H1 (cell line): ENCODE data around the gene OR52E2. TPM values are rescaled to one million over a fixed set of nuclear protein-coding genes. Genes with fewer than 3 reads are reported as not detected.

ENCODE experiments used
- CTCF ChIA-PET: fragments of 300-600 bp; sonication (Branson Sonifier 250); formaldehyde crosslinking; loops from one replicate; lab custom pipeline; 2021; ENCODE audit not compliant: partially characterized antibody; lab: Charles Lee
- POLR2A ChIA-PET: fragments of 300-600 bp; sonication (Branson Sonifier 250); formaldehyde crosslinking; loops from one replicate; lab custom pipeline; 2021; ENCODE audit warnings: inconsistent platforms; ENCODE audit not compliant: partially characterized antibody; lab: Charles Lee
- DNase-seq, 2 experiments: peaks; one replicate each; pipeline versions ENCODE4 v3.0.0 to v3.0.0-alpha.2; 2010 to 2022; ENCODE audit warnings: low spot score in 2 of 2, low read depth in 1 of 2, mixed read lengths in 1 of 2
- FAIRE-seq: peaks from 2 replicates; lab custom pipeline; 2011; peaks lifted over from hg19 to GRCh38; lab: Jason Lieb, UNC
- H2AFZ ChIP-seq: 2 replicates; pipeline ENCODE4 v1.8.1; 2012; ENCODE audit warnings: low read length, inconsistent platforms
- H2AK5ac ChIP-seq: 2 replicates; pipeline ENCODE4 v1.6.1; 2013; ENCODE audit warnings: low read depth, low read length
- H2BK120ac ChIP-seq: replicated peaks from 2 replicates; pipeline ENCODE3; 2013; ENCODE audit warnings: low read depth, low read length, inconsistent platforms
- H2BK12ac ChIP-seq: 2 replicates; pipeline ENCODE4 v1.6.1; 2013; ENCODE audit warnings: low read depth, low read length
- H2BK15ac ChIP-seq: 2 replicates; pipeline ENCODE4 v1.6.1; 2013; ENCODE audit warnings: low read length
- H2BK20ac ChIP-seq: 2 replicates; pipeline ENCODE4 v1.6.1; 2013; ENCODE audit warnings: low read length
- H2BK5ac ChIP-seq: 2 replicates; pipeline ENCODE4 v1.6.1; 2013; ENCODE audit warnings: low read depth, low read length
- H3K14ac ChIP-seq: 2 replicates; pipeline ENCODE4 v1.6.1; 2013; ENCODE audit warnings: inconsistent platforms; ENCODE audit not compliant: insufficient read length
- H3K18ac ChIP-seq: 2 replicates; pipeline ENCODE4 v1.6.1; 2013; ENCODE audit warnings: low read length; ENCODE audit errors: extremely low read depth
- H3K23ac ChIP-seq: 2 replicates; pipeline ENCODE4 v1.6.1; 2013; ENCODE audit warnings: inconsistent platforms; ENCODE audit not compliant: insufficient read length
- H3K23me2 ChIP-seq: 2 replicates; pipeline ENCODE4 v1.6.1; 2013; ENCODE audit warnings: low read depth, low read length
- H3K27ac ChIP-seq: 2 replicates; pipeline ENCODE4 v1.6.1; 2011; ENCODE audit warnings: low read depth, low read length, inconsistent platforms
- H3K27me3 ChIP-seq, 4 experiments: replicated peaks in 1 of 4; 1 replicate in 1 of 4; 2 replicates in 3 of 4; pipeline versions ENCODE4 v1.6.1 to v1.8.1; 2011 to 2013; ENCODE audit warnings: low read length in 3 of 4, mild to moderate bottlenecking in 3 of 4, inconsistent platforms in 2 of 4, mixed read lengths in 2 of 4, moderate library complexity in 1 of 4; ENCODE audit not compliant: control insufficient read depth in 3 of 4, insufficient read depth in 3 of 4; ENCODE audit errors: extremely low read depth in 1 of 4
- H3K36me3 ChIP-seq, 4 experiments: 2 replicates each; pipeline versions ENCODE4 v1.6.1 to v1.8.1; 2011 to 2013; ENCODE audit warnings: mild to moderate bottlenecking in 4 of 4, low read length in 3 of 4, moderate library complexity in 2 of 4, control low read depth in 1 of 4, inconsistent platforms in 1 of 4; ENCODE audit not compliant: insufficient read depth in 4 of 4, control insufficient read depth in 2 of 4
- H3K4ac ChIP-seq: replicated peaks from 2 replicates; pipeline ENCODE3; 2013; ENCODE audit warnings: low read length, low read depth, mixed read lengths, inconsistent platforms; ENCODE audit not compliant: insufficient read length
- H3K4me1 ChIP-seq, 4 experiments: replicated peaks in 1 of 4; 1 replicate in 1 of 4; 2 replicates in 3 of 4; pipeline versions ENCODE4 v1.6.1 to v1.8.1; 2011 to 2013; ENCODE audit warnings: low read length in 3 of 4, inconsistent platforms in 2 of 4, mixed read lengths in 1 of 4; ENCODE audit not compliant: insufficient read depth in 4 of 4, control insufficient read depth in 3 of 4
- H3K4me2 ChIP-seq, 2 experiments: 2 replicates each; pipeline versions ENCODE4 v1.6.1 to v1.8.1; 2011 to 2013; ENCODE audit warnings: low read depth in 2 of 2, low read length in 2 of 2, control low read depth in 1 of 2, inconsistent platforms in 1 of 2, mild to moderate bottlenecking in 1 of 2; ENCODE audit not compliant: insufficient read depth in 1 of 2
- H3K4me3 ChIP-seq, 4 experiments: fragments of 200-600, 300-600 bp in 1 of 4; sonication (generic), shearing (Covaris generic), sonication (Bioruptor Twin) in 1 of 4; 2 replicates each; pipeline versions ENCODE4 v1.5.1 to v1.8.1; 2011 to 2016; ENCODE audit warnings: low read length in 4 of 4, low read depth in 3 of 4, control low read depth in 2 of 4, inconsistent platforms in 2 of 4, mild to moderate bottlenecking in 2 of 4, mixed read lengths in 1 of 4, moderate library complexity in 1 of 4; ENCODE audit not compliant: insufficient read depth in 2 of 4; ENCODE audit errors: extremely low read depth in 1 of 4
- H3K56ac ChIP-seq: replicated peaks from 2 replicates; pipeline ENCODE3; 2013; ENCODE audit warnings: low read depth, mild to moderate bottlenecking, mixed read lengths, low read length, inconsistent platforms; ENCODE audit not compliant: insufficient read length
- H3K79me1 ChIP-seq: 2 replicates; pipeline ENCODE4 v1.6.1; 2013; ENCODE audit warnings: low read depth, low read length, control low read depth
- H3K79me2 ChIP-seq, 2 experiments: 2 replicates each; pipeline versions ENCODE4 v1.6.1 to v1.8.1; 2012 to 2013; ENCODE audit warnings: low read length in 2 of 2, mild to moderate bottlenecking in 2 of 2, inconsistent platforms in 1 of 2; ENCODE audit not compliant: insufficient read depth in 2 of 2, control insufficient read depth in 1 of 2
- H3K9ac ChIP-seq, 4 experiments: replicated peaks in 1 of 4; 1 replicate in 1 of 4; 2 replicates in 3 of 4; pipeline versions ENCODE4 v1.6.1 to v1.8.1; 2011 to 2013; ENCODE audit warnings: low read depth in 3 of 4, low read length in 3 of 4, control low read depth in 2 of 4, mild to moderate bottlenecking in 2 of 4, moderate library complexity in 2 of 4, inconsistent platforms in 1 of 4; ENCODE audit errors: extremely low read depth in 1 of 4
- H3K9me3 ChIP-seq, 2 experiments: 2 replicates each; pipeline versions ENCODE4 v1.6.1 to v1.8.1; 2012 to 2013; ENCODE audit warnings: mild to moderate bottlenecking in 2 of 2, moderate library complexity in 2 of 2, control low read depth in 1 of 2, inconsistent platforms in 1 of 2, low read depth in 1 of 2, low read length in 1 of 2, mixed read lengths in 1 of 2; ENCODE audit not compliant: insufficient read depth in 2 of 2
- H4K20me1 ChIP-seq, 2 experiments: replicated peaks in 1 of 2; 2 replicates each; pipeline versions ENCODE3 to v1.8.1; 2011 to 2013; ENCODE audit warnings: inconsistent platforms in 2 of 2, low read length in 2 of 2, mild to moderate bottlenecking in 1 of 2; ENCODE audit not compliant: insufficient read depth in 2 of 2, control insufficient read depth in 1 of 2
- H4K5ac ChIP-seq: 2 replicates; pipeline ENCODE4 v1.6.1; 2013; ENCODE audit warnings: low read length, low read depth, mixed read lengths, inconsistent platforms; ENCODE audit not compliant: insufficient read length
- H4K8ac ChIP-seq: 2 replicates; pipeline ENCODE4 v1.8.0; 2013; ENCODE audit warnings: mild to moderate bottlenecking, moderate library complexity, low read length, inconsistent platforms; ENCODE audit not compliant: insufficient read depth; ENCODE audit errors: extremely low read depth
- H4K91ac ChIP-seq: replicated peaks from 2 replicates; pipeline ENCODE3; 2013; ENCODE audit warnings: low read length, mixed read lengths, inconsistent platforms; ENCODE audit not compliant: insufficient read length
- ATF3 ChIP-seq: IDR thresholded peaks from 2 replicates; pipeline ENCODE4 v1.6.1; 2011; ENCODE audit warnings: low read depth, mild to moderate bottlenecking, low read length; ENCODE audit not compliant: insufficient read depth
- BCL11A ChIP-seq, 2 experiments: IDR thresholded peaks; one replicate each; pipeline ENCODE4 v1.6.1; 2011; ENCODE audit warnings: low read depth in 2 of 2, low read length in 2 of 2, mild to moderate bottlenecking in 2 of 2
- CBX5 ChIP-seq: fragments of 300-800, 300-1000 bp; sonication (generic); IDR thresholded peaks from 2 replicates; pipeline ENCODE4 v1.7.1; 2016; ENCODE audit warnings: antibody characterized with exemption, low read length, low read depth
- CHD2 ChIP-seq: IDR thresholded peaks from 2 replicates; pipeline ENCODE4 v1.6.1; 2012; ENCODE audit warnings: low read length, improper control_type of control experiment
- EP300 ChIP-seq, 2 experiments: IDR thresholded peaks; 1 replicate in 1 of 2; 2 replicates in 1 of 2; pipeline ENCODE4 v1.6.1; 2011 to 2012; ENCODE audit warnings: low read depth in 2 of 2, low read length in 2 of 2, mild to moderate bottlenecking in 2 of 2, borderline replicate concordance in 1 of 2, inconsistent platforms in 1 of 2, moderate library complexity in 1 of 2
- EZH2 ChIP-seq: fragments of 200-600 bp; sonication (generic); IDR thresholded peaks from 2 replicates; pipeline ENCODE4 v1.7.1; 2012; ENCODE audit warnings: low read depth, mild to moderate bottlenecking, moderate library complexity, low read length, inconsistent platforms; ENCODE audit not compliant: severe bottlenecking
- FOSL1 ChIP-seq: IDR thresholded peaks from 2 replicates; pipeline ENCODE4 v1.6.1; 2011; ENCODE audit warnings: mild to moderate bottlenecking, low read depth, low read length, moderate library complexity; ENCODE audit not compliant: insufficient read depth
- HDAC6 ChIP-seq: IDR thresholded peaks from one replicate; pipeline ENCODE4 v1.7.1; 2012; ENCODE audit warnings: low read depth, mild to moderate bottlenecking, inconsistent platforms, low read length, moderate library complexity
- KDM1A ChIP-seq: fragments of 200-600, 300-600 bp; sonication (generic); IDR thresholded peaks from 2 replicates; pipeline ENCODE4 v1.7.1; 2016; ENCODE audit warnings: mild to moderate bottlenecking, low read length, borderline replicate concordance
- POLR2A ChIP-seq, 2 experiments: IDR thresholded peaks; 1 replicate in 1 of 2; 2 replicates in 1 of 2; pipeline ENCODE4 v1.6.1; 2011; ENCODE audit warnings: low read depth in 2 of 2, low read length in 2 of 2, mild to moderate bottlenecking in 2 of 2; ENCODE audit errors: control extremely low read depth in 1 of 2
- SP1 ChIP-seq: IDR thresholded peaks from 2 replicates; pipeline ENCODE4 v1.6.1; 2011; ENCODE audit warnings: low read depth, low read length
- SRF ChIP-seq: IDR thresholded peaks from 2 replicates; pipeline ENCODE4 v1.6.1; 2011; ENCODE audit warnings: mild to moderate bottlenecking, low read depth, low read length, moderate library complexity
- SUZ12 ChIP-seq: fragments of 200-600 bp; sonication (generic); IDR thresholded peaks from 2 replicates; pipeline ENCODE4 v1.6.1; 2012; ENCODE audit warnings: mild to moderate bottlenecking, inconsistent platforms, low read length, moderate library complexity, mixed read lengths
- YY1 ChIP-seq: IDR thresholded peaks from 2 replicates; pipeline ENCODE4 v1.6.1; 2011; ENCODE audit warnings: low read depth, mild to moderate bottlenecking, low read length
- polyA plus RNA-seq, 7 experiments: library from polyadenylated mRNA; depleted of rRNA in 3 of 7; stranded (reverse) in 5 of 7; unstranded in 2 of 7; fragments of >200 nt in 5 of 7; fragments of 200-250 nt in 2 of 7; gene quantifications; 1 replicate in 5 of 7; 2 replicates in 1 of 7; 4 replicates in 1 of 7; pipeline versions ENCODE4 v1.2.1 to v1.2.3, GENCODE V29; 2011 to 2013; ENCODE audit warnings: missing spikeins in 2 of 7, mixed read lengths in 2 of 7
- total RNA-seq: library from RNA; stranded (reverse); fragmentation: NEBNext Ultra II Directional; extraction: Animal tissue kit (Norgen Biotek cat#: 25700); gene quantifications from 2 replicates; pipeline ENCODE4 v1.2.1, GENCODE V29; 2021

The OR52E2 gene
- total and polyA plus RNA-seq, 2 of the 8 experiments (the other 6 are each of a cell fraction or from before 2014, with no cell fraction given): not detected

GRCh38 chr11:5088556-5088955 lies 29.1 kb upstream of the OR52E2 start:
- no peak overlapping the region for H3K23ac ChIP-seq
- H3K79me1 ChIP-seq: no peaks in the 10 kb centered on the region
- no peaks in the 10 kb centered on the region for H3K4me1 ChIP-seq
- no peak for TF ChIP-seq EZH2
- no peak for TF ChIP-seq SUZ12
- TF ChIP-seq SP1: no peak
- no peak for TF ChIP-seq ATF3
- no peak for TF ChIP-seq YY1
- no peak for TF ChIP-seq SRF
- TF ChIP-seq CHD2: no peak
- TF ChIP-seq CBX5: no peak
- no peak for TF ChIP-seq BCL11A (IDR thresholded peaks at IDR 0.05; ENCODE audit: low read depth in 2 of 2, low read length in 2 of 2)
- no peak for TF ChIP-seq FOSL1
- no peak for TF ChIP-seq HDAC6
- TF ChIP-seq POLR2A (IDR thresholded peaks at IDR 0.05; ENCODE audit: control extremely low read depth in 1 of 2, low read depth in 2 of 2, low read length in 2 of 2): no peak
- TF ChIP-seq EP300 (IDR thresholded peaks at IDR 0.05; ENCODE audit: borderline replicate concordance in 1 of 2, low read depth in 2 of 2, low read length in 2 of 2): no peak
- no peak for TF ChIP-seq KDM1A
- TF ChIP-seq, all 59 proteins: peak for 0
- Histone ChIP-seq H4K8ac (no peak overlapping the region), H2BK12ac (no peak overlapping the region), H3K27ac (no peak overlapping the region), H3K14ac (no peak overlapping the region), H3K36me3 (no peaks in the 10 kb centered on the region), H2AFZ (no peak overlapping the region), H3K23me2 (no peaks in the 10 kb centered on the region), H4K5ac (no peak overlapping the region), H3K4ac (no peak overlapping the region), H2BK20ac (no peak overlapping the region), H3K9ac (no peak overlapping the region), H3K9me3 (no peaks in the 10 kb centered on the region), H3K56ac (no peak overlapping the region), H3K79me2 (no peaks in the 10 kb centered on the region), H2BK120ac (no peak overlapping the region), H2BK5ac (no peak overlapping the region), H3K4me2 (no peak overlapping the region), H3K18ac (no peak overlapping the region), H2BK15ac (no peak overlapping the region), H4K91ac (no peak overlapping the region), H4K20me1 (no peaks in the 10 kb centered on the region), H3K27me3 (no peaks in the 10 kb centered on the region), H2AK5ac (no peak overlapping the region), H3K4me3 (no peak overlapping the region)
- DNase-seq (no peak), FAIRE-seq (no peak)
- ChIA-PET POLR2A (no interaction called here), CTCF (no interaction called here)
